PC-3 (cell line): ENCODE results near the gene NCOA1. TPM values are rescaled to one million over a fixed set of nuclear protein-coding genes. Genes with fewer than 3 reads are reported as not detected.

ENCODE experiments used
- ATAC-seq: fragments of 200-7000 bp; cut with Tn5 transposase; 2 replicates; pipeline ENCODE4 v1.9.1; 2020; ENCODE audit warnings: mild to moderate bottlenecking, moderate library complexity
- BruUV-seq: library from RNA; stranded (reverse); fragments of 400-500 nt; replicated peaks from 2 replicates; lab custom pipeline; 2021; lab: Mats Ljungman, UMichigan
- CTCF ChIA-PET: fragments of 300-600 bp; sonication (Branson Sonifier 250); formaldehyde crosslinking; loops from one replicate; lab custom pipeline; 2022; ENCODE audit warnings: antibody characterized with exemption; lab: Charles Lee
- POLR2A ChIA-PET: fragments of 300-600 bp; sonication (Branson Sonifier 250); formaldehyde crosslinking; loops from one replicate; lab custom pipeline; 2022; ENCODE audit warnings: antibody characterized with exemption; ENCODE audit not compliant: unreplicated experiment; lab: Charles Lee
- DNase-seq: peaks from one replicate; pipeline ENCODE4 v3.0.0-alpha.2; 2015
- H2AFZ ChIP-seq: fragments of 300-600 bp; sonication (generic); 2 replicates; pipeline ENCODE4 v1.6.0; 2016; ENCODE audit warnings: antibody characterized with exemption, low read length
- H3F3A ChIP-seq: fragments of 300-600 bp; sonication (generic); one replicate; pipeline ENCODE4 v1.6.0; 2017; ENCODE audit warnings: antibody characterized with exemption, low read length, control low read depth, mild to moderate bottlenecking; ENCODE audit not compliant: unreplicated experiment
- H3K27ac ChIP-seq: fragments of 300-600 bp; sonication (generic); 2 replicates; pipeline ENCODE4 v1.5.1; 2016; ENCODE audit warnings: mild to moderate bottlenecking, low read length
- H3K27me3 ChIP-seq: fragments of 300-600 bp; sonication (generic); 2 replicates; pipeline ENCODE4 v1.6.1; 2016; ENCODE audit warnings: low read length, mixed read lengths
- H3K36me3 ChIP-seq: fragments of 300-600 bp; sonication (generic); 2 replicates; pipeline ENCODE4 v1.6.1; 2016; ENCODE audit warnings: low read depth, mixed run types, low read length, mixed read lengths
- H3K4me1 ChIP-seq: fragments of 300-600 bp; sonication (generic); 2 replicates; pipeline ENCODE4 v1.5.1; 2016; ENCODE audit warnings: low read length; ENCODE audit not compliant: insufficient read depth
- H3K4me2 ChIP-seq: fragments of 300-600 bp; sonication (generic); 2 replicates; pipeline ENCODE4 v1.6.0; 2016; ENCODE audit warnings: low read length
- H3K4me3 ChIP-seq: fragments of 300-600 bp; sonication (generic); 2 replicates; pipeline ENCODE4 v1.5.1; 2016; ENCODE audit warnings: mild to moderate bottlenecking, low read length, mixed read lengths
- H3K79me2 ChIP-seq: fragments of 300-600 bp; sonication (generic); 2 replicates; pipeline ENCODE4 v1.6.1; 2017; ENCODE audit warnings: low read length, mixed read lengths
- H3K9ac ChIP-seq: fragments of 300-600 bp; sonication (generic); 2 replicates; pipeline ENCODE4 v1.6.0; 2016; ENCODE audit warnings: mild to moderate bottlenecking, low read length
- H3K9me2 ChIP-seq: fragments of 300-600 bp; sonication (generic); replicated peaks from 2 replicates; pipeline ENCODE4 v1.6.1; 2016; ENCODE audit warnings: mixed run types, low read length, mixed read lengths
- H3K9me3 ChIP-seq: fragments of 300-600 bp; sonication (generic); 2 replicates; pipeline ENCODE4 v1.6.1; 2016; ENCODE audit warnings: low read length, mixed read lengths
- H4K20me1 ChIP-seq: fragments of 300-600 bp; sonication (generic); 2 replicates; pipeline ENCODE4 v1.6.1; 2016; ENCODE audit warnings: low read length, mixed read lengths
- EZH2 ChIP-seq: fragments of 300-600 bp; sonication (generic); IDR thresholded peaks from one replicate; pipeline ENCODE4 v1.6.1; 2017; ENCODE audit warnings: antibody characterized with exemption, mild to moderate bottlenecking, low read length; ENCODE audit not compliant: unreplicated experiment
- EZH2phosphoT487 ChIP-seq: fragments of 300-600 bp; sonication (generic); IDR thresholded peaks from 2 replicates; pipeline ENCODE4 v1.6.1; 2018; ENCODE audit warnings: mild to moderate bottlenecking, antibody characterized with exemption, low read length, borderline replicate concordance
- intact Hi-C: fragments of 100-400 bp; cut with micrococcal nuclease; formaldehyde crosslinking; loops from 2 replicates; pipeline ENCODE4 v1.9.0; 2023
- total RNA-seq: library from RNA; depleted of rRNA; stranded (reverse); fragments of >200 nt; gene quantifications from 2 replicates; pipeline ENCODE4 v1.2.3, GENCODE V29; 2014; rRNA removed
- TF ChIP-seq, protein P1 (sequence below): fragments of 300-600 bp; sonication (generic); conservative IDR thresholded peaks from 2 replicates; pipeline ENCODE4 v1.5.1; 2017; ENCODE audit warnings: antibody characterized with exemption, low read depth, mild to moderate bottlenecking, low read length

NCOA1 gene
- total RNA-seq, 1 experiment from 2014 or later, result 7.5 TPM

DNA sequence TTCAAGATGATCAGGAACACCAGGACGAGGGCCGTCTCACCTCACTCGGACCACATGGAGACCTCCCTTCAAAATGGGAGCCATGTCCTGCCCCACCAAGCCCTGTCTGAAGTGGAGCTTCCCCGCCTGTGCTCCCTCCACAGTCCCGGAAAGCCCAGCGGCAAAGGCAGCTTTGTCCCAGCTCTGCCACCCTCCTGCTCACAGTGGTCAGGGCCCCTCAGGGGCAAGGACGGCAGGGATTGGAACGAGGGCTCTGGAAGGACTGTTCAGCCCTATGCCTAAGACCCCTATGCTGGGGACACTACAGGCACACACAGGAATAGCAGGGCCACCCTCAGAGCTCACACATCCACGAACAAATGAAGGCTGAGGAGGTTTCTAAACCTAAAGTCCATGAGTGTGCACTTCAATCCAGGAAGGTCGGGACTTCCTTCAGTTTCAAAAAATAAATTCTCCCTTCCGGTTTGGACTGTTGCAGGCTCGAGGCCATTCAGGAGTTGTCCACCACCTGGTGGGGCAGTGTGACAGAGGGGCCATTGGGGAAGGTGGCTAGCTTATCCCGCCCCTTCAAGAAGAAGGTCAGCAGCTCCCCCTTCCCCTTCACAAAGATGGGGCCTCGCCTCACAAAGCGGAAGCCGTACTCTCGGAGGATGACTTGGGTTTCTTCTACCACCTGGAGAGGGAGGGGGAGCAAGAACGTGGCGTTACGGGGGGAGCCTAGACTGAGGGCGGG lies 328.6 kb downstream of the NCOA1 start:
- TF ChIP-seq EZH2phosphoT487 (no peak), EZH2 (no peak)
- TF ChIP-seq, protein P1, sequence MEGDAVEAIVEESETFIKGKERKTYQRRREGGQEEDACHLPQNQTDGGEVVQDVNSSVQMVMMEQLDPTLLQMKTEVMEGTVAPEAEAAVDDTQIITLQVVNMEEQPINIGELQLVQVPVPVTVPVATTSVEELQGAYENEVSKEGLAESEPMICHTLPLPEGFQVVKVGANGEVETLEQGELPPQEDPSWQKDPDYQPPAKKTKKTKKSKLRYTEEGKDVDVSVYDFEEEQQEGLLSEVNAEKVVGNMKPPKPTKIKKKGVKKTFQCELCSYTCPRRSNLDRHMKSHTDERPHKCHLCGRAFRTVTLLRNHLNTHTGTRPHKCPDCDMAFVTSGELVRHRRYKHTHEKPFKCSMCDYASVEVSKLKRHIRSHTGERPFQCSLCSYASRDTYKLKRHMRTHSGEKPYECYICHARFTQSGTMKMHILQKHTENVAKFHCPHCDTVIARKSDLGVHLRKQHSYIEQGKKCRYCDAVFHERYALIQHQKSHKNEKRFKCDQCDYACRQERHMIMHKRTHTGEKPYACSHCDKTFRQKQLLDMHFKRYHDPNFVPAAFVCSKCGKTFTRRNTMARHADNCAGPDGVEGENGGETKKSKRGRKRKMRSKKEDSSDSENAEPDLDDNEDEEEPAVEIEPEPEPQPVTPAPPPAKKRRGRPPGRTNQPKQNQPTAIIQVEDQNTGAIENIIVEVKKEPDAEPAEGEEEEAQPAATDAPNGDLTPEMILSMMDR, result no peak
- Histone ChIP-seq H4K20me1 (no peaks in the 10 kb centered on the region), H3K27me3 (no peaks in the 10 kb centered on the region), H3K9ac (no peak overlapping the region), H3K4me1 (no peaks in the 10 kb centered on the region), H2AFZ (no peak overlapping the region), H3K9me3 (no peaks in the 10 kb centered on the region), H3K4me3 (no peak overlapping the region), H3K27ac (no peak overlapping the region), H3K36me3 (peaks cover 48% of the 10 kb centered on the region), H3K79me2 (peaks cover 6% of the 10 kb centered on the region; the same call in 1 of the 2 replicates), H3F3A (no peaks in the 10 kb centered on the region), H3K4me2 (no peak overlapping the region), H3K9me2 (no peaks in the 10 kb centered on the region)
- ChIA-PET CTCF (interaction anchor here (0.8 kb wide), 1 partner anchor 27 kb away, joined by 11 read pairs; the partner anchor contains the start of genes CENPO and PTRHD1), POLR2A (no interaction called here)
- intact Hi-C loops, result no loop called here
- no TSS peak for BruUV-seq
- no peak for DNase-seq
- no peak for ATAC-seq

DNA sequence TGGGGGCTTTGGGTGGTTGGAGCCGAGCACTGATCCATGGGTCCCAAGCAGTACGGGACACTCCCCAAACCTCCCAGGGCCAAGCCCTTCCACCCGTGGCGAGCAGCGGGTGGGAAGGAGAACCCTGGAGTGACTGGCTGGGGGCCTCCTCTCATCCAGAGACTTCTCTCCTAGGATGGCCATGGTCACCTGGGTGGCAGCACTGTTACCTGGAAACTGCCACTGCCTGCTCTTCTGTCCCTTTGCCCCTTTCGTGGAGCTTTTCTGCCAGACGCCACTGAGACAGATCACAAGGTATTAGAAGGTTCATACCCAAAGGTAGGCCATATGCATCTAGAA lies 329.1 kb downstream of the NCOA1 start:
- Histone ChIP-seq H3F3A (no peaks in the 10 kb centered on the region), H4K20me1 (no peaks in the 10 kb centered on the region), H3K9me3 (no peaks in the 10 kb centered on the region), H3K27ac (no peak overlapping the region), H3K4me3 (no peak overlapping the region), H3K9ac (no peak overlapping the region), H3K9me2 (no peaks in the 10 kb centered on the region), H3K27me3 (no peaks in the 10 kb centered on the region), H3K36me3 (peaks cover 50% of the 10 kb centered on the region), H2AFZ (no peak overlapping the region), H3K79me2 (0 out of 2 replicates have a peak, but pooled peaks cover 4% of the 10 kb centered on the region), H3K4me1 (no peaks in the 10 kb centered on the region), H3K4me2 (no peak overlapping the region)
- DNase-seq (no peak), ATAC-seq (no peak)
- TF ChIP-seq EZH2, result no peak
- TF ChIP-seq, protein P1, result no peak
- TF ChIP-seq EZH2phosphoT487, result no peak
- no TSS peak for BruUV-seq
- intact Hi-C loops, result no loop called here
- CTCF ChIA-PET, result interaction anchor here (0.8 kb wide), 1 partner anchor 27 kb away, joined by 11 read pairs; the partner anchor contains the start of genes CENPO and PTRHD1
- POLR2A ChIA-PET, result no interaction called here

Other genes with a start within 250 kb of the NCOA1 start
- 21.9 and 37.3 TPM in 2 replicates for gene ITSN2, start 130.7 kb upstream of the NCOA1 start, total RNA-seq